Activated CD8-positive, alpha-beta memory T cell treated with anti-CD3 and anti-CD28 coated beads, Interleukin-2, amount 50 U/mL, for 1 hour (primary cell): ENCODE results near the gene HMOX1.
"Not testable (repeated sequence)": the region's sequence is repeated elsewhere in the genome, so short reads cannot be mapped to it uniquely, and the experiment has no call there.

Source experiments
- DNase-seq: peaks from one replicate; pipeline ENCODE4 v3.0.0-alpha.2; 2020; ENCODE audit errors: extremely low read depth

Gene HMOX1

GRCh38 chr22:35380013-35380412 is 883 bp upstream of the HMOX1 start:
- no peak for DNase-seq

GRCh38 chr22:35381424-35382009 is 621 bp downstream of the HMOX1 start:
- DNase-seq = no peak

GRCh38 chr22:35383679-35384071 is 2.8 kb downstream of the HMOX1 start:
- no peak for DNase-seq

GRCh38 chr22:35384527-35384926 is 3.6 kb downstream of the HMOX1 start:
- DNase-seq = no peak

DNA sequence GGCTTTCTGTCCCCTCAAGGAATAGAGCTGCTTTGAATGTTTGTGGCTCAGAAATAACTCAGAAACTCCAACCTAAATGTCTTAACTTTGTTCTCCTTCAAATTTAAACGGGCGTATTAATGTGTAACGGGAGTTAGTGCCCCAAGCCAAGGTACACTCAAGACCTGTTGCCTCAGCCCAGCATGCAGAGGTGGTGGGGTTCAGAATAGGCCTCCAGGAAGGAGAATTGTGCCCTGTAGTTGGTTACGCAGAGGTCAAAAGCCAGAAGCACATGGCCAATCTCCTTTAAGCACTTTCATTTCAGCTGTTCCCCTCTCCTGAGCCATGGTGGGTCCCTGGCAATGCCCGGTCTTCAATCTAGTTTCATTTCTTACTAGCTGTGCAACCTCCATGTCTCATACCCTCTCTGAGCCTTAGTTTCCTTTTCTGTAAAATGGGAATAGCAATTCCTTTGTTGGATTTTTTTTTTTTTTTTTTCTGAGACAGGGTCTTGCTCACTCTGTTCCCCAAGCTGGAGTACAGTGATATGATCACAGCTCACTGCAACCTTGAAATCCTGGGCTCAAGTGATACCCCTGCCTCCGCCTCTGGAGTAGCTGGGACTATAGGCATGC is 4.2 kb downstream of the HMOX1 start:
- DNase-seq = no peak

GRCh38 chr22:35386670-35387288 is 5.9 kb downstream of the HMOX1 start:
- no peak for DNase-seq

DNA sequence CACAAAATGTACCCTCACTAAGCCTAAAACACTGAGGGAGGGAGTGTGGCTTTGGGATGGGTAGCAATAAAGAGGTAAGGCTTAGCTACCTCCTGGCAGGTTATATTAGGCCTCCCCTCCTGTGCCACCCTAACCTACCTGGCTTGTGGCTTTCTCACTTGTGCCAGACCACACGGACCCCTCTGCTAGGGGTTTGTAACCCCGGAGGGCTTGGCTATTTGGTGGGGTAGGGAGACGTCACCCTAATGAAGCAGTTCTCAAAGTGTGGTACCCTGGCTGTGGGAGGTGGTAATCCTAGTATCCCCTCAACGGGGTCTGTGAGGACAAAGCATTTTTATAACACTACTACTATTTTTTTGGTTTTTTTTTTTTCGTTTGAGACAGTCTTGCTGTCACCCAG is 10.0 kb downstream of the HMOX1 start:
- DNase-seq = no peak

GRCh38 chr22:35392357-35392756 is 11.5 kb downstream of the HMOX1 start:
- DNase-seq = no peak

DNA sequence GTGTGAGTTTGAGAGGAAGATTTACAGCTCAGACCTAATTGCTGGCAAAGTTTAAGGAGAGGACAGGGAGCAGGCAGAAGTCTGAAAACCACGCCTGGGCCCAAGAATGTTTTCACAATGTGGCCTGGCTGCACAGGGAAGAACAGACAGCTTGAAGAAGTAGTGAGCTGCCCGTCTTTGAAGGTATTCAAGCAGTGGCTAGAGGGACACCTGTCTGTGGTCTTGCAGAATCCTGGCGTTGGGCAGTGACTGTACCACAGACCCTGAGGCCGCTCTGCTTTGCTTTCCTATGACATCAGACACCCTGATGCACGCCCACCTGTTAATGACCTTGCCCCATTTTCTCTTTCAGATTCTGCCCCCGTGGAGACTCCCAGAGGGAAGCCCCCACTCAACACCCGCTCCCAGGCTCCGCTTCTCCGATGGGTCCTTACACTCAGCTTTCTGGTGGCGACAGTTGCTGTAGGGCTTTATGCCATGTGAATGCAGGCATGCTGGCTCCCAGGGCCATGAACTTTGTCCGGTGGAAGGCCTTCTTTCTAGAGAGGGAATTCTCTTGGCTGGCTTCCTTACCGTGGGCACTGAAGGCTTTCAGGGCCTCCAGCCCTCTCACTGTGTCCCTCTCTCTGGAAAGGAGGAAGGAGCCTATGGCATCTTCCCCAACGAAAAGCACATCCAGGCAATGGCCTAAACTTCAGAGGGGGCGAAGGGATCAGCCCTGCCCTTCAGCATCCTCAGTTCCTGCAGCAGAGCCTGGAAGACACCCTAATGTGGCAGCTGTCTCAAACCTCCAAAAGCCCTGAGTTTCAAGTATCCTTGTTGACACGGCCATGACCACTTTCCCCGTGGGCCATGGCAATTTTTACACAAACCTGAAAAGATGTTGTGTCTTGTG is 12.5 kb downstream of the HMOX1 start:
- DNase-seq = no peak

- no peak for DNase-seq
Measured at GRCh38 chr22:35394011-35394312, 13.1 kb downstream of the HMOX1 start.

- no peak for DNase-seq
Measured at GRCh38 chr22:35394810-35395563, 14.1 kb downstream of the HMOX1 start.

- DNase-seq = not testable (repeated sequence)
Measured at GRCh38 chr22:35396622-35397021, 15.7 kb downstream of the HMOX1 start.

DNA sequence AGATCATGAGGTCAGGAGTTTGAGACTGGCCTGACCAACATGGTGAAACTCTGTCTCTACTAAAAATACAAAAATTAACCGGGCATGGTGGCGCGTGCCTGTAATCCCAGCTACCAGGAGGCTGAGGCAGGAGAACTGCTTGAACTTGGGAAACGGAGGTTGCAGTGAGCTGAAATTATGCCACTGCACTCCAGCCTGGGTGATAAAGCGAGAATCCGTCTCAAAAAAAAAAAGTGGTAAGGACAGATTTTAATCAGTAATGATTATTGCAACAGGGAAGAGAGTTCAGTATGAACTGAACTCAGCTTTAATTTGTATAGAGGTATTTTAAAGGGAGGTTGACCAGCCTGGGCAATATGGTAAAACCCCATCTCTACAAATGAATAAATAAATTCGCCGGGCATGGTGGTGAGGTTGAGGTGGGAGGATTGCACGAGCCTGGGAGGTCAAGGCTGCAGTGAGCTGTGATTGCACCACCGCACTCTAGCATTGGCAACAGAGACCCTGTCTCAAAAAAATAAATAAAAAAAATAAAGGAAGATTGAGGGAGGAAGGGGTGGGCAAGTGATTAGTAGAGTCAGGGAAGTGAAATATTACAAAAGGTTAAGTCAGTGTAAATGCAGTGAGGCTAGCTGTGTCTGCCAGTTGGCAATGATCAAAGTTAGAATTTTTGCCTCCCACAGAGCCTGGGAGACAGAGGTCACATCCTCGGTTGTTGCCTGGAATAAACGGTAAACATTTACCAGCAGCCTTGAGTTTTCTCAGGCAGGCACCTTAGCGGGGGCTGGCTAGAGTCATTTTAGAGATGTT is 16.4 kb downstream of the HMOX1 start:
- no peak for DNase-seq

- no peak for DNase-seq
Measured at GRCh38 chr22:35398591-35398973, 17.7 kb downstream of the HMOX1 start.

DNA sequence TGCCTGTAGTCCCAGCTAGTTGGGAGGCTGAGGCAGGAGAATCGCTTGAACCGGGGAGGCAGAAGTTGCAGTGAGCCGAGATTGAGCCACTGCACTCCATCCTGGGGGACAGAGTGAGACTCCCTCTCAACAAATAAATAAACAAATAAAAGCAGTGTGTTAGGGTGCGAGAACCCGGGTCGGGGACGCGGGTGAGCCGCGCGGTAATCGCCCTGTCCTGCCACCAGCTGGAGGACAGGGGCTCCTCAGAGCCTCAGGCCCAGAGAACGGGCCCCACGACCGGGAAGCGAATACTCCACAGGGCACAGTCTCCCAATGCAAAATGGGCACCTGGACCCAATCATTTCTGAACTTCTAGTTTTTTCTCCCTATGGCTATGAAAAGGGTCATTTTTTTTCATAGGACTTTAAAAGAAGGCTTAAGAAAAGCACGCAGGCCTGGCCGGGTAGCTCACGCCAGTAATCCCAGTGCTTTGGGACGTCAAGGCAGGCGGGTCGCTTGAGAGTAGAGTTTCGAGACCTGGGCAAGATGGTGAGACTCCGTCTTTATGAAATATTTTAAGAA is 18.3 kb downstream of the HMOX1 start:
- DNase-seq = no peak

DNA sequence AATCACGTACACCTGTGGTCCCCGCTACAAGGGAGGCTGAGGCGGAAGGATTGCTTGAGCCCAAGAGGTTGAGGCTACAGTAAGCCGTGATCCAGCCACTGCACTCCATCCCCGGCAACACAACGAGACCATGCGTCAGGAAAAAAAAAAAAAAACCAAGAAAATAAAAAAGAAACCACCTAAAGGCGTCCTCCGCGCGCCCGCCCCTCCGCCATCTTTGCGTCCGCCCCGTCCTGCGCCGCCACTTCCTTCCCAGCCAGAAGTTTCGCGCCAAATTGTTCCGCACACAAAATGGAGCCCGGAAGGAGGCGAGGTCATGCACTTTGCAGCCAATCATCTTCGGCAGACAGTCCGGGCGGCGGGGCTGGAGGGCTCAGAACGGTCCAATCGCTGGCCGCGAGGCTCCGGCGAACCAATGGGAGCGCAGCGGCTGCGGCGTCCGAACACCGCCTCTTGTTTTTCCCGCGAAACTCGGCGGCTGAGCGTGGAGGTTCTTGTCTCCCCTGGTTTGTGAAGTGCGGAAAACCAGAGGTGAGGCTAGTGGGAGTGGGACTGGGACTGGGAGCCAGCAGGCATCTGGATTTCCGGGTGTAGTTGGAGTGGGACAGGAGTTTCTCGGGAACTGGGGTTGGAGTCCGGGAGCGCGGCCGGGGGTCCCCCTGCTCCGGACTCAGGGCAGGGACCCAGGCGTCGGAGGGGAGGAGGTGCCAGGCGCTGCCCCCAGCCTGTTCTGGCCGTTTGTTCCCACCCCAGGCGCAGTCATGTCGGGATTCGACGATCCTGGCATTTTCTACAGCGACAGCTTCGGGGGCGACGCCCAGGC is 19.0 kb downstream of the HMOX1 start, which contains the start of gene MCM5:
TSS of gene MCM5 (plus strand) at position 463 of the 823 bp plus-strand sequence. CDS start at position 762, 299 bp downstream.
- peak; percentile 93 for DNase-seq

DNA sequence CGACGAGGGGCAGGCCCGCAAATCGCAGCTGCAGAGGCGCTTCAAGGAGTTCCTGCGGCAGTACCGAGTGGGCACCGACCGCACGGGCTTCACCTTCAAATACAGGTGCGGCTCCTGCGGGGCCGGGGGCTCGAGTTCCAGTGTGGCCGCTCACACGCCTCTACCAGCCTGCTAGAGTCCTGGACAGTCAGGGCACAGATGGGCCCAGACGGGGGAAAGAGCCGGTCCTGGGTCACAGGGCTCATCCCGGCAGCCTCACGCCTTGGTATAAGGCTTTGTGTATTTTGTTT is 19.6 kb downstream of the HMOX1 start:
- DNase-seq = no peak

DNA sequence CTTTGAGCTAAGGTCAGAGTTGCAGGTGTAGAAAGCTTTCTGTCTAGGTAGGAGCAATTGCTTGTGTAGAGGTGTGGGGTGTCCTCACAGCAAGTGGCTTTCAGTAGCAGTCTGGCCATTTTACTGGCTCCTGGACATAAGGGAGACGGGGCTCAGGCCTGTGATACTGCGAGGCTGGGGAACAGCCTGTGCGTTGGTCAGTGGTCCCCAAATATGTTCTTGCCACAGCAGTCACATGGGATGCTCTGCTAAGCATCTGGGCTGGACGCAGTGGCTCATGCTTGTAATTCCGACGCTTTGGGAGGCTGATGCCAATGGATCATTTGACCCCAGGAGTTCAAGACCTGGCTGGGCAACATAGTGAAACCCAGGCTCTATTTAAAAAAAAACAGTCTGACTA is 21.0 kb downstream of the HMOX1 start:
- DNase-seq = no peak

- DNase-seq = no peak
Measured at GRCh38 chr22:35403356-35403755, 22.5 kb downstream of the HMOX1 start.

- DNase-seq = no peak
Measured at GRCh38 chr22:35404176-35404575, 23.3 kb downstream of the HMOX1 start.
